Cardiac muscle cell (in vitro differentiated cells and primary cell): ENCODE data around the gene SRGAP1. TPM values are rescaled to one million over a fixed set of nuclear protein-coding genes. Genes with fewer than 3 reads are reported as not detected.

Experiments
- DNase-seq, 2 donors: peaks; one replicate each; pipeline versions ENCODE4 v3.0.0 to v3.0.0-alpha.2; 2010 to 2017; ENCODE audit warnings: low read depth in 1 of 2, low spot score in 1 of 2
- H3K27ac ChIP-seq: fragments of 200-600 bp; sonication (generic); 2 replicates; pipeline ENCODE4 v1.5.1; 2016
- H3K27me3 ChIP-seq: fragments of 200-600 bp; sonication (generic); 2 replicates; pipeline ENCODE4 v1.6.0; 2016; ENCODE audit warnings: control low read depth
- H3K36me3 ChIP-seq: fragments of 200-600 bp; sonication (generic); 2 replicates; pipeline ENCODE4 v1.5.1; 2016; ENCODE audit warnings: control low read depth
- H3K4me1 ChIP-seq: fragments of 200-600 bp; sonication (generic); 2 replicates; pipeline ENCODE4 v1.8.1; 2017; ENCODE audit warnings: low read depth, mild to moderate bottlenecking, mixed run types
- H3K4me3 ChIP-seq: fragments of 200-600 bp; sonication (generic); 2 replicates; pipeline ENCODE4 v1.5.1; 2016; ENCODE audit warnings: mild to moderate bottlenecking
- H3K9me3 ChIP-seq: fragments of 200-600 bp; sonication (generic); 2 replicates; pipeline ENCODE4 v1.5.1; 2017; ENCODE audit warnings: low read depth, mild to moderate bottlenecking, control low read depth
- polyA plus RNA-seq: library from polyadenylated mRNA; unstranded; fragments of >200 nt; fragmentation: Nextera tagmentation; extraction: Ambion mirVana; gene quantifications from 2 replicates; pipeline ENCODE4 v1.2.1, GENCODE V29; 2016
- total RNA-seq: library from RNA; depleted of rRNA; stranded (reverse); fragments of >200 nt; gene quantifications from 2 replicates; pipeline ENCODE4 v1.2.3, GENCODE V29; 2016
- TF ChIP-seq, protein P1 (sequence below): IDR thresholded peaks from 2 replicates; pipeline ENCODE4 v1.5.1; 2012; ENCODE audit warnings: low read depth, mild to moderate bottlenecking, low read length

Gene SRGAP1
- 2.0 and 2.7 TPM in 2 replicates for total RNA-seq
- polyA plus RNA-seq = 3.9 and 8.1 TPM in 2 replicates

DNA sequence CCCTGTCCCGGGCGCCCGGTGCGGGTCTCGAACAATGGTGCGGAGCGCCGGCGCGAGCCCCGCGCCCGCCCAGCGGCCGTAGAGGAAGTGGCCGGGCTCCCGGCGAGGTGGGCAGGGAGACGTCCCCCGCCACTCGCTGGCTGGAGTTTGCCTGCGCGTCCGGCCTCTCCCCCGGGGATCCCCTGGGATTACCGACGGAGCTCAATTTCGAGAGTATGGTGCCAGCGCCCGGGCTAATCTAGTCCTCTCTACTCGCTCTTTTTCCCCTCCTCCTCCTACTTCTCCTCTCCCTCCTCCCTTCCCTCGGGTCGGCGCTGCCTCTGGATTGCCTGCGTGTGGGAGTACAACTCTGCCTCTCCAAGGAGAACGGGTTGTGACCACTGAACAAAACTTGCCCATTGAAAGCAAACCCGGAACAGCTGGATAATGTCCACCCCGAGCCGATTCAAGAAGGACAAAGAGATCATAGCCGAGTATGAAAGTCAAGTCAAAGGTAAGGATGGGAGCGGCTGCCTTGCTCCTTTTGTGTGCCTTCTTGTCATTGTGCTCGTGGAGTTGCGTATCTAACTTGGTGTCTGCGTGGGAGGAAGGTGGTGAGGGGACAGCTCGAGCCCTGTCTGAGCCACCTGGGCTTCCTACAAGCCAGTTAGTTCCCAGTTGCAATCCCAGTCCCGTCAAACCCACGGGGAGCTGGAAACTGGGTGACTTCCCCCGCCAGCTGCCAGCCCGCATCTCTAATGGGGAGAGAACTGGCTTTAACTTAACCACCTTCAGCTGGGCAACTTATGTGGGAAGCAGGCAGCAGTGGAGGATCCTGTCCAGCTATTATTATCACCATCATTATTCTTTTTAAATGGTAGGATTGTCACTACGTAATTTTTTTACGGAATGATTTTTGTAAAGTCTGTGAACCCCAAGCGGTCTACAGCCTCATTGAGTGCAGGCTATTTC is at the start of gene SRGAP1:
SRGAP1 (plus strand) TSS at position 310 of the 951 bp plus-strand sequence; CDS start at position 427, 117 bp downstream.
- Histone ChIP-seq H3K9me3 (no peaks in the 10 kb centered on the region), H3K36me3 (no peaks in the 10 kb centered on the region), H3K27me3 (no peaks in the 10 kb centered on the region), H3K4me1 (no peaks in the 10 kb centered on the region), H3K4me3 (peak within 1 kb of the TSS; percentile 85), H3K27ac (peak within 1 kb of the TSS; percentile 44)
- TF ChIP-seq, protein P1, sequence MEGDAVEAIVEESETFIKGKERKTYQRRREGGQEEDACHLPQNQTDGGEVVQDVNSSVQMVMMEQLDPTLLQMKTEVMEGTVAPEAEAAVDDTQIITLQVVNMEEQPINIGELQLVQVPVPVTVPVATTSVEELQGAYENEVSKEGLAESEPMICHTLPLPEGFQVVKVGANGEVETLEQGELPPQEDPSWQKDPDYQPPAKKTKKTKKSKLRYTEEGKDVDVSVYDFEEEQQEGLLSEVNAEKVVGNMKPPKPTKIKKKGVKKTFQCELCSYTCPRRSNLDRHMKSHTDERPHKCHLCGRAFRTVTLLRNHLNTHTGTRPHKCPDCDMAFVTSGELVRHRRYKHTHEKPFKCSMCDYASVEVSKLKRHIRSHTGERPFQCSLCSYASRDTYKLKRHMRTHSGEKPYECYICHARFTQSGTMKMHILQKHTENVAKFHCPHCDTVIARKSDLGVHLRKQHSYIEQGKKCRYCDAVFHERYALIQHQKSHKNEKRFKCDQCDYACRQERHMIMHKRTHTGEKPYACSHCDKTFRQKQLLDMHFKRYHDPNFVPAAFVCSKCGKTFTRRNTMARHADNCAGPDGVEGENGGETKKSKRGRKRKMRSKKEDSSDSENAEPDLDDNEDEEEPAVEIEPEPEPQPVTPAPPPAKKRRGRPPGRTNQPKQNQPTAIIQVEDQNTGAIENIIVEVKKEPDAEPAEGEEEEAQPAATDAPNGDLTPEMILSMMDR = peak; percentile 30
- peak; percentile 63 to 94 for DNase-seq

DNA sequence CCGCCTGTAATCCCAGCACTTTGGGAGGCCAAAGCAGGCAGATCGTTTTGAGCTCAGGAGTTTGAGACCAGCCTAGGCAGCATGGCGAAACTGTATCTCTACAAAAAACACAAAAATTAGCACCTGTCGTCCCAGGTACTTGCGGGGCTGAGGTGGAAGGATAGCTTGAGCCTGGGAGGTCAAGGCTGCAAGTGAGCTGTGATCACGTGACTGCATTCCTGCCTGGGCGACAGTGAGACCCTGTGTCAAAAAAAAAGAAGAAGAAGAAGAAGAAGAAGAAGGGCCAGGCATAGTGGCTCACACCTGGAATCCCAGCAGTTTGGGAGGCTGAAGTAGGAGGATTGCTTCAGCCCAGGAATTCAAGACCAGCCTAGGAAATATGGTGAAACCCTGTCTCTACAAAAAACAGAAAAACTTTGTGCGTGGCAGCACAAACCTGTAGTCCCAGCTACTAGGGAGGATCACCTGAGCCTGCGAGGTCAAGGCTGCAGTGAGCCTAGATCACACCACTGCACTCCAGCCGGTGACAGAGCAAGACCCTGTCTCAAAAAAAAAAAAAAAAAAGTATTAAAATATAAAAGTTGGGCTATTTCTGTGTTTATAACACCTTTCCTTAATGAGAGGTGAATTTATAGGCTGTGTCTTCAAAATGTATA is 49.3 kb upstream of the SRGAP1 start:
- Histone ChIP-seq H3K9me3 (no peaks in the 10 kb centered on the region), H3K36me3 (peaks cover 8% of the 10 kb centered on the region), H3K4me3 (no peak overlapping the region), H3K27me3 (no peaks in the 10 kb centered on the region), H3K4me1 (no peaks in the 10 kb centered on the region), H3K27ac (no peak overlapping the region)
- TF ChIP-seq, protein P1 = no peak
- peak in 1 of 2 donors; percentile 2 for DNase-seq

DNA sequence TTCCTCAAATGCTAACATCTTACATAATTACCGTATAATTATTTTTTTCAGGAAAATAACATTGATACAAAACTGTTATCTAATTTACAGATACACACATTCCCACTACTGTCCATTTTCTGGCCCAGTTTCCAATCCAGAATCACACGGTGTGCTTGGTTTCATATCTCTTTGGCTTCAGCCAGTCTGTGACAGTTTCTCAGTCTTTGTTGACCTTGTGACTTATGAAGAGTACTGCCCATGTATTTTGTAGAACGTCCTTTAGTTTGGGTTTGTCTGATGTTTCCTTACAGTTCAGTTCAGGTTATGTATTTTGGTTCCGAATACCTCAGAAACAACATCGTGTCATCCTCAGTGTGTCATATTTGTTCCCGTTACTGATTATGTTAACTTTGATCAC is 48.6 kb upstream of the SRGAP1 start:
- Histone ChIP-seq H3K4me1 (no peaks in the 10 kb centered on the region), H3K36me3 (peaks cover 5% of the 10 kb centered on the region), H3K27me3 (no peaks in the 10 kb centered on the region), H3K9me3 (no peaks in the 10 kb centered on the region), H3K4me3 (no peak overlapping the region), H3K27ac (no peak overlapping the region)
- no peak for DNase-seq
- TF ChIP-seq, protein P1 = no peak

DNA sequence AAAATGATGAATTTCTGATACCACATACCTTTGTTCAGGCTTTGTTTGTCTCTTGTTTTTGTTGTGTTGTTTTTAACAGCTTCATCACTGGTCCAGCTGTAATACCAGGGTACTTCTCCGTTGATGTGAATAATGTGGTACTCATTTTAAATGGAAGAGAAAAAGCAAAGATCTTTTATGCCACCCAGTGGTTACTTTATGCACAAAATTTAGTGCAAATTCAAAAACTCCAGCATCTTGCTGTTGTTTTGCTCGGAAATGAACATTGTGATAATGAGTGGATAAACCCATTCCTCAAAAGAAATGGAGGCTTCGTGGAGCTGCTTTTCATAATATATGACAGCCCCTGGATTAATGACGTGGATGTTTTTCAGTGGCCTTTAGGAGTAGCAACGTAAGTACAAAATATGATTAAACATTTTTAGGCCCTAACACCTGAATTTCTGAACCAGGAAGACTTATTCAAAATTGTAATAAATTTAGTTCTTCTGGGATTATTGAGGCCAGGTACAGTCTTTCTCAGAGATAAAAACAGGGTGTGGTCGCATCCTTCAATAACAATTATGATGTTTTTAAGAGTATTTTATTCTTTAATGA is 42.4 kb upstream of the SRGAP1 start:
- no peaks in the 10 kb centered on the region for H3K36me3 ChIP-seq
- H3K9me3 ChIP-seq = no peaks in the 10 kb centered on the region
- H3K4me1 ChIP-seq = no peaks in the 10 kb centered on the region
- no peaks in the 10 kb centered on the region for H3K27me3 ChIP-seq
- H3K27ac ChIP-seq = no peak overlapping the region
- DNase-seq = peak; percentile 28 to 48
- TF ChIP-seq, protein P1 = peak; percentile 51
- no peak overlapping the region for H3K4me3 ChIP-seq

- H3K4me1 ChIP-seq = no peaks in the 10 kb centered on the region
- H3K4me3 ChIP-seq = no peak overlapping the region
- H3K36me3 ChIP-seq = no peaks in the 10 kb centered on the region
- no peak for DNase-seq
- no peak overlapping the region for H3K27ac ChIP-seq
- H3K9me3 ChIP-seq = no peaks in the 10 kb centered on the region
- TF ChIP-seq, protein P1 = no peak
- H3K27me3 ChIP-seq = no peaks in the 10 kb centered on the region
Measured at GRCh38 chr12:63804746-63805145, 39.8 kb upstream of the SRGAP1 start.
